ENCODE results near the gene STK39.

The STK39 gene

DNA sequence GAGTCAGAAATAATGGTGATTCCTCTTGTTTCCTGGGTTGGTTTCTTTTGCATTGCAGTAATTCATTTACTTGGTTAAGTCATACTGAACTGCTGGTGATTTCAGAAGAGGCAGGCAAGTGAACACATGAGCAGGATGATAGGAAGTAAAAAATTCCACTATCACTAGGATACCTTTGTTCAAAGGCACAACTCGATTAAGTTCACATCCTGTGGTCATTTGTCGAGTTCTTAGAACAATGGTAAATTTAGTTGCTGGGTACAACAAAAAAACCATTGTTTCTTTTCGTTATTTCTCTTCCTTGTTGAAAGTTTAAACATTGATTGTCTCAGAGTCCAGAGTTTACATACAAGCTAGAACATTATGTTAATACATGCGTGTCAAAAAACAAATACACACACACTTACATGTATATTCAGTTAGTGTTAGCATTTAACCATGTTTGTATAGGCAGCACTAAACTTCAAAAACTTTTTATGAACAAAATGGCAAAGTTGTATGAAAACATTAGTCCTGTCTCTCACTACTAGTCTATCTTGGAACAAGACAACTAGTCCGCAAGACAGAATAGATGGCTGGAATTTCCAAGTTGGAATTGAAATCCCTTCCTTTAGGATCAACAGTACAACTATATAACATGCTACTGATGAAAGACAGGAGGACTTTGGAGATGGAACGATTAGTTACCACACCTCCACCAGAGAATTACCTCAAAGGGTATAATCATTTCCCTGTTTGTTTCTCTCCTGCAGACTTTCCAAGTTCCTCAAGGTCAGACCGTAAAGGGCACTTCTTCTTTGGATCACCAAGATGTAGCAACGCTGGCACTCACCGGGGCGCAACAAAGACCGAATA lies 26.2 kb downstream of the STK39 start:
- Histone ChIP-seq H3K4me1 (ENCODE audit: low read depth, poor library complexity, severe bottlenecking) (peaks cover 16% of the 10 kb centered on the region), H3K36me3 (ENCODE audit: insufficient read depth) (no peaks in the 10 kb centered on the region), H3K9ac (no peak overlapping the region), H2AFZ (ENCODE audit: low read depth) (no peak overlapping the region), H3K79me2 (ENCODE audit: insufficient read depth, low read depth) (no peaks in the 10 kb centered on the region), H3K27me3 (ENCODE audit: insufficient read depth, low read depth) (no peaks in the 10 kb centered on the region), H3K4me3 (IDR thresholded peaks at IDR 0.05; ENCODE audit: insufficient read depth, low read depth, low read length) (no peak overlapping the region), H3K4me2 (no peak overlapping the region), H3K27ac (no peak overlapping the region), H4K20me1 (ENCODE audit: insufficient read depth) (no peaks in the 10 kb centered on the region)
- TF ChIP-seq, protein P1, sequence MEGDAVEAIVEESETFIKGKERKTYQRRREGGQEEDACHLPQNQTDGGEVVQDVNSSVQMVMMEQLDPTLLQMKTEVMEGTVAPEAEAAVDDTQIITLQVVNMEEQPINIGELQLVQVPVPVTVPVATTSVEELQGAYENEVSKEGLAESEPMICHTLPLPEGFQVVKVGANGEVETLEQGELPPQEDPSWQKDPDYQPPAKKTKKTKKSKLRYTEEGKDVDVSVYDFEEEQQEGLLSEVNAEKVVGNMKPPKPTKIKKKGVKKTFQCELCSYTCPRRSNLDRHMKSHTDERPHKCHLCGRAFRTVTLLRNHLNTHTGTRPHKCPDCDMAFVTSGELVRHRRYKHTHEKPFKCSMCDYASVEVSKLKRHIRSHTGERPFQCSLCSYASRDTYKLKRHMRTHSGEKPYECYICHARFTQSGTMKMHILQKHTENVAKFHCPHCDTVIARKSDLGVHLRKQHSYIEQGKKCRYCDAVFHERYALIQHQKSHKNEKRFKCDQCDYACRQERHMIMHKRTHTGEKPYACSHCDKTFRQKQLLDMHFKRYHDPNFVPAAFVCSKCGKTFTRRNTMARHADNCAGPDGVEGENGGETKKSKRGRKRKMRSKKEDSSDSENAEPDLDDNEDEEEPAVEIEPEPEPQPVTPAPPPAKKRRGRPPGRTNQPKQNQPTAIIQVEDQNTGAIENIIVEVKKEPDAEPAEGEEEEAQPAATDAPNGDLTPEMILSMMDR (conservative IDR thresholded peaks at IDR 0.05; ENCODE audit: low read depth, low read length): no peak

DNA sequence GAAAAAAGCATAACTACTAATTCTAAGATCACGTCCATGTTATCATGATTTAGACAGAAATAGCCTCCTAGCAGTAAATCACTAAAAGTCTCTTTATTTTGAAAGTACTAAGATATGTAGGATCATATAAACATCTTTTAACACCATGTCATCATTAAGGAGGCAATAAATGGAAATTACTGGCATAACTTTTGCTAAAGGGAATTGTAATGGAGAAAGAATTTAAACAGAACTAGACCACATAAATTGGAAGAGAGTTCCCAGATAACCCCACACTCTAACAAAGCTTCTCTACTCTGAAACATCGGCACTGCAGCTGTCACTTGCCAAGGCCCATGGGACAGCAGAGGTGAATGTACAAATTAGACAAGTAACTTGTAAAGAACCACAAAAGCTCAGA lies 29.5 kb downstream of the STK39 start:
- Histone ChIP-seq H3K4me1 (ENCODE audit: low read depth, poor library complexity, severe bottlenecking) (no peaks in the 10 kb centered on the region), H2AFZ (ENCODE audit: low read depth) (no peak overlapping the region), H3K36me3 (ENCODE audit: insufficient read depth) (no peaks in the 10 kb centered on the region), H3K79me2 (ENCODE audit: insufficient read depth, low read depth) (no peaks in the 10 kb centered on the region), H3K27ac (no peak overlapping the region), H3K4me2 (no peak overlapping the region), H3K4me3 (IDR thresholded peaks at IDR 0.05; ENCODE audit: insufficient read depth, low read depth, low read length) (no peak overlapping the region), H3K9ac (no peak overlapping the region), H4K20me1 (ENCODE audit: insufficient read depth) (no peaks in the 10 kb centered on the region), H3K27me3 (ENCODE audit: insufficient read depth, low read depth) (no peaks in the 10 kb centered on the region)
- TF ChIP-seq, protein P1 (conservative IDR thresholded peaks at IDR 0.05; ENCODE audit: low read depth, low read length): no peak

DNA sequence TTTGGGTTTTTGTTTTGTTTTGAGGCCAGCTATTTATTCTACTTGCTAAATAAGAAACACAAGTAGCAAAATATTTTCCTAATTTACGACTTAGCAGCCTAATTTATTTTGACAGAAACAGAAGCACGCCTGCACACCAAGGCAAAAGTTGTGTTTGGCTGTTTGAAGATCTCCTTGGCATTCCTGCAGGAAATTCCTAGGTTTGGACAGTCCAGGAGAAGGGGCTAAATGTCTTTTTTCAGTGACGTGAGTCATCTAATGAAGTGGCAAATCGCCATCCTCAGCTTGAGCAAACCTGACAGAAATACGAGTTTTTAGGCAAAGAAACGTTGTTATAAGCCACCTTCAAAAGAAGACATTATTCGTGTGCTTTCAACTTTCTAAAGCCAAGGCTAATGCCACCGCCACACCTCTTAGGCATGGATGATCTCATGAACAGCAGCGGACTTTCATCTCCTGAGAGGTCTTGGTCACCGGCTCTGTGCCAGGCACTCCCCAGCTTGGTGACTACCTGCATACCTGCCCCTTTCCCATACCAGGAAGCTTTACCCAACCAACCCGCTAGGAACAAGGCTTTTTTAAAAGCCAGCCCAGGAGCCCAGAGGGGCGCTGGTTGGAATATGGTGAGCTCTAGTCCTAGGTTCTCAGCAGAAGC lies 30.9 kb downstream of the STK39 start:
- Histone ChIP-seq H3K4me2 (no peak overlapping the region), H4K20me1 (ENCODE audit: insufficient read depth) (no peaks in the 10 kb centered on the region), H3K27ac (no peak overlapping the region), H3K27me3 (ENCODE audit: insufficient read depth, low read depth) (no peaks in the 10 kb centered on the region), H2AFZ (ENCODE audit: low read depth) (no peak overlapping the region), H3K79me2 (ENCODE audit: insufficient read depth, low read depth) (no peaks in the 10 kb centered on the region), H3K36me3 (ENCODE audit: insufficient read depth) (no peaks in the 10 kb centered on the region), H3K9ac (no peak overlapping the region), H3K4me3 (IDR thresholded peaks at IDR 0.05; ENCODE audit: insufficient read depth, low read depth, low read length) (no peak overlapping the region), H3K4me1 (ENCODE audit: low read depth, poor library complexity, severe bottlenecking) (peaks cover 4% of the 10 kb centered on the region)
- TF ChIP-seq, protein P1 (conservative IDR thresholded peaks at IDR 0.05; ENCODE audit: low read depth, low read length): no peak

DNA sequence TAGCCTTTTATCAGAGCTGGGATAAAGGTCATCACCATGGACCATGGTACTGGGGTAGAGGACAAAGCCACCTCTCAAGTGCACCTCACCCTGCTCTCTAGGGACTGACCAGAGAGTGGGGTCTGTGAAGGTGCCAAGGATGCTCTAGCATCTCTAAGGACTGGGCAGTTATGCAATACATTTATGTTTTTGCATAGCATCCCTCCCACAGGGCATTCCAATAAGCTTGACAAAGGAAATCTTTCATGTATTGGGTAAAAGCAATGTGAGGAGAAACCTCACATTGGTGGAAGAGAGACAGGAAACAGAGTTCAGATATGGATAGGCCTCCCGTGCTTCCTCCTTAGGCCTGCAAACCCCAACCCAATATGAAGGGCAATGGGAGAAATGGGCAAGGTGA lies 31.6 kb downstream of the STK39 start:
- H3K9ac ChIP-seq: no peak overlapping the region
- peaks cover 11% of the 10 kb centered on the region for H3K4me1 ChIP-seq (ENCODE audit: low read depth, poor library complexity, severe bottlenecking)
- no peaks in the 10 kb centered on the region for H3K79me2 ChIP-seq (ENCODE audit: insufficient read depth, low read depth)
- no peaks in the 10 kb centered on the region for H3K27me3 ChIP-seq (ENCODE audit: insufficient read depth, low read depth)
- H3K4me2 ChIP-seq: no peak overlapping the region
- no peak overlapping the region for H3K4me3 ChIP-seq (IDR thresholded peaks at IDR 0.05; ENCODE audit: insufficient read depth, low read depth, low read length)
- TF ChIP-seq, protein P1 (conservative IDR thresholded peaks at IDR 0.05; ENCODE audit: low read depth, low read length): no peak
- no peaks in the 10 kb centered on the region for H3K36me3 ChIP-seq (ENCODE audit: insufficient read depth)
- H4K20me1 ChIP-seq (ENCODE audit: insufficient read depth): no peaks in the 10 kb centered on the region
- H3K27ac ChIP-seq: no peak overlapping the region
- H2AFZ ChIP-seq (ENCODE audit: low read depth): no peak overlapping the region

Data from KMS-11 (cell line).